ENCODE data around the gene UNC5C. TPM values are rescaled to one million over a fixed set of nuclear protein-coding genes. Genes with fewer than 3 reads are reported as not detected.

UNC5C gene
- polyA plus RNA-seq, 1 of the 3 experiments (the other 2 are of a cell fraction), result 3.3 TPM

- 34% methylated on average over 7 of the region's 7 CpGs for WGBS (ENCODE audit: low lambda C conversion rate)
- TF ChIP-seq NRF1 (IDR thresholded peaks at IDR 0.05; ENCODE audit: low read depth, low read length), result no peak
- TF ChIP-seq ZBTB33 (IDR thresholded peaks at IDR 0.05; ENCODE audit: borderline replicate concordance, low read depth), result 0 out of 2 replicates have a peak, but pooled peaks have one; percentile 12
- no peak for TF ChIP-seq IRF3 (IDR thresholded peaks at IDR 0.05; ENCODE audit: low read depth, low read length)
- TF ChIP-seq MEF2A (IDR thresholded peaks at IDR 0.05; ENCODE audit: borderline replicate concordance, low read depth), result 0 out of 2 replicates have a peak, but pooled peaks have one; percentile 37
- TF ChIP-seq YY1 (IDR thresholded peaks at IDR 0.05; ENCODE audit: low read depth), result no peak
- peak; percentile 50; the same call in 1 of the 2 replicates for TF ChIP-seq RXRA (IDR thresholded peaks at IDR 0.05; ENCODE audit: borderline replicate concordance, low read depth)
- TF ChIP-seq TCF12 (IDR thresholded peaks at IDR 0.05), result peak; percentile 92
- peak; percentile 61; the same call in 1 of the 2 replicates for TF ChIP-seq FOXM1 (IDR thresholded peaks at IDR 0.05; ENCODE audit: low read depth)
- TF ChIP-seq MAX (IDR thresholded peaks at IDR 0.05; ENCODE audit: low read depth), result peak; percentile 36; the same call in 1 of the 2 replicates
- no peak for TF ChIP-seq SMC3 (IDR thresholded peaks at IDR 0.05; ENCODE audit: low read depth, low read length)
- no peak for TF ChIP-seq MXI1 (IDR thresholded peaks at IDR 0.05; ENCODE audit: low read depth, low read length)
- TF ChIP-seq EZH2phosphoT487 (IDR thresholded peaks at IDR 0.05; ENCODE audit: borderline replicate concordance, low read depth), result no peak
- TF ChIP-seq EP300 (IDR thresholded peaks at IDR 0.05; ENCODE audit: borderline replicate concordance in 1 of 2, low read depth in 1 of 2, low read length in 1 of 2), result peak in 1 of 2 experiments; percentile 86; a peak in 2 of 4 replicates
- TF ChIP-seq REST (IDR thresholded peaks at IDR 0.05; ENCODE audit: low read depth, low read length), result no peak
- 0 out of 2 replicates have a peak, but pooled peaks have one; percentile 20 for TF ChIP-seq ELF1 (IDR thresholded peaks at IDR 0.05)
- no peak for TF ChIP-seq RCOR1 (IDR thresholded peaks at IDR 0.05; ENCODE audit: low read length)
- TF ChIP-seq TEAD4 (IDR thresholded peaks at IDR 0.05; ENCODE audit: borderline replicate concordance, insufficient read depth), result peak; percentile 80
- TF ChIP-seq CHD2 (IDR thresholded peaks at IDR 0.05; ENCODE audit: low read length, partially characterized antibody), result no peak
- TF ChIP-seq CTCF (IDR thresholded peaks at IDR 0.05), result no peak
- TF ChIP-seq POLR2AphosphoS5 (IDR thresholded peaks at IDR 0.05; ENCODE audit: low read depth, low read length), result peak; percentile 54; the same call in 1 of the 2 replicates
- TF ChIP-seq PBX3 (IDR thresholded peaks at IDR 0.05), result peak; percentile 78
- no peak for TF ChIP-seq TAF1 (IDR thresholded peaks at IDR 0.05; ENCODE audit: borderline replicate concordance, low read depth, low read length)
These were observed 418.9 kb downstream of the UNC5C start for GRCh38 chr4:95129821-95130311.

More at GRCh38 chr4:95129821-95130311, 418.9 kb downstream of the UNC5C start:
- DNase-seq, result no peak
- Histone ChIP-seq H3K9me3 (no peaks in the 10 kb centered on the region), H3K79me2 (ENCODE audit: insufficient read depth) (no peaks in the 10 kb centered on the region), H3K36me3 (replicated peaks in 1 of 2; ENCODE audit: control insufficient read depth in 1 of 2, insufficient read depth in 2 of 2, low read length in 1 of 2) (no peaks in the 10 kb centered on the region), H3K27ac (ENCODE audit: low read depth in 2 of 2, low read length in 1 of 2) (peak overlapping the region; percentile 28 to 83; a peak in 3 of 4 replicates), H3K9me2 (no peaks in the 10 kb centered on the region), H3K27me3 (ENCODE audit: insufficient read depth) (no peaks in the 10 kb centered on the region), H3F3A (replicated peaks; ENCODE audit: insufficient read depth) (peaks cover 12% of the 10 kb centered on the region), H2AFZ (ENCODE audit: low read depth) (no peak overlapping the region), H4K20me1 (ENCODE audit: insufficient read depth) (no peaks in the 10 kb centered on the region), H3K4me1 (ENCODE audit: control insufficient read depth in 1 of 2, insufficient read depth in 2 of 2, low read depth in 1 of 2, low read length in 1 of 2) (peaks cover 0 to 2% of the 10 kb centered on the region in 2 experiments; a peak in 3 of 4 replicates), H3K4me3 (ENCODE audit: low read depth in 2 of 2, low read length in 1 of 2) (peak overlapping the region in 1 of 2 experiments; percentile 50; a peak in 1 of 4 replicates), H3K9ac (no peak overlapping the region), H3K4me2 (peak overlapping the region; percentile 72; the same call in 1 of the 2 replicates)
- CTCF ChIA-PET, result interaction anchor here (0.8 to 1.0 kb wide), 2 partner anchors 12 to 35 kb away, joined by 3 read pairs; no protein-coding TSS in a partner anchor
- POLR2A ChIA-PET, result interaction anchor here (0.5 kb wide), 1 partner anchor 222 kb away, joined by 3 read pairs; no protein-coding TSS in a partner anchor
